ENCODE results near the gene NUDT8. TPM values are rescaled to one million over a fixed set of nuclear protein-coding genes. Genes with fewer than 3 reads are reported as not detected.

Gene NUDT8
- total and polyA plus RNA-seq, 2 experiments from 2014 or later: 5.0 to 15.1 TPM

GRCh38 chr11:67634366-67635230 is 4.9 kb upstream of the NUDT8 start (continued):
- TF ChIP-seq CTCF (conservative IDR thresholded peaks at IDR 0.05; ENCODE audit: low read depth in 2 of 2) (no peak), POLR2AphosphoS5 (IDR thresholded peaks at IDR 0.05; ENCODE audit: low read depth) (no peak), CREB1 (CRISPR knock-in tag; IDR thresholded peaks at IDR 0.05; ENCODE audit: low read depth) (no peak), ZNF331 (CRISPR knock-in tag; IDR thresholded peaks at IDR 0.05; ENCODE audit: low read depth) (no peak), NANOG (IDR thresholded peaks at IDR 0.05; ENCODE audit: borderline replicate concordance) (no peak)

GRCh38 chr11:67633758-67634365 is 4.1 kb upstream of the NUDT8 start:
- DNase-seq (ENCODE audit: low spot score): no peak
- ATAC-seq: no peak
- Mint-ChIP-seq H3K27ac (no peak overlapping the region), H3K27me3 (ENCODE audit: insufficient read depth, low read depth, poor library complexity) (peaks cover 20% of the 10 kb centered on the region), H3K36me3 (ENCODE audit: low read depth) (no peaks in the 10 kb centered on the region; the same call in 2 of the 3 replicates), H3K4me3 (no peak overlapping the region), H3K9me3 (no peaks in the 10 kb centered on the region; the same call in 1 of the 3 replicates), H3K4me1 (peaks cover 19% of the 10 kb centered on the region; the same call in 2 of the 3 replicates)
- TF ChIP-seq EZH2phosphoT487 (IDR thresholded peaks at IDR 0.05; ENCODE audit: unreplicated experiment): no peak
- Histone ChIP-seq H3K27ac (ENCODE audit: low read depth) (no peak overlapping the region), H3K79me2 (replicated peaks; ENCODE audit: insufficient read depth) (no peaks in the 10 kb centered on the region), H2AFZ (no peak overlapping the region), H3K4me1 (ENCODE audit: insufficient read depth) (peaks cover 10% of the 10 kb centered on the region; the same call in 1 of the 2 replicates), H3F3A (replicated peaks; ENCODE audit: low read depth) (peaks cover 5% of the 10 kb centered on the region; the same call in 1 of the 2 replicates), H3K4me3 (no peak overlapping the region), H3K4me2 (no peak overlapping the region), H3K36me3 (ENCODE audit: insufficient read depth) (no peaks in the 10 kb centered on the region), H4K20me1 (replicated peaks; ENCODE audit: insufficient read depth) (no peaks in the 10 kb centered on the region), H3K9me2 (ENCODE audit: insufficient read depth) (no peaks in the 10 kb centered on the region), H3K27me3 (ENCODE audit: insufficient read depth) (no peaks in the 10 kb centered on the region)

DNA sequence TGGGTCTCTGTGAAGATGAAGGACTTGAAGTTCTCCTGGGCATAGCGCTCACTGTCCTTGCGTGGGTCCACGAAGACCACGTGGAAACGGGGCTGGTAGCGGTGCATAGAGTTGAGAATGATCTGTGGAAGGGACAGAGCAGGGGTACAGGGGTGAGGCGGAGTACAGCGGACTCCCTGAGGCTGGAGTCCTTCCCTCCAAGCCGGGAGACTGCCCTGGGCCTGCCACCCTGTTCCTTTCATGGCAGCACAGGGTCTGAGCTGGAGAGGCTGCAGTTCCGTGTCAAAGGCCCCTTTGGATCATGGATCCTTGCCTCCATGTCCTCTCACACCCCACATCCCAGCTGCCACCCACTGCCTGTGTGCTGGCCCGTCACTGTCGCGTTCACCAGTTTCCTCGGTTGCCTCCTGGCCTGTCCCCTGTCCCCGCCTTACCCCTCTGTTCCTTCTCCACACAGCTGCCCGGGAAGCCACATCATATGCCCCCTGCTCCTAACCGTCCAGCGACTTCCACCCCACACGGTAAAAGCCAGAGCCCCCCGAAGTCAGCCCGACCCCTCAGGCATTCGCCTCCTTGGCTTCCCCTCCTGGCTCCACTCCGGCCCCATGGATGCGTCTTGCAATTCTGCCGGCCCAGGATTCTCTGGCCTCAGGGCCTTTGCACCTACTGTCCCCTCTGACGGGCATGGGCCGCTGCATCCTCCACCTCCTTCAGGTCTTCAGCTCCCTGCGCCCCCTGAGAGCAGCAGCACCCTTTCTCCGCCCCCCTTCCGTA is 3.4 kb upstream of the NUDT8 start:
- DNase-seq (ENCODE audit: low spot score): no peak
- no peak for ATAC-seq
- H3K79me2 ChIP-seq (replicated peaks; ENCODE audit: insufficient read depth): no peaks in the 10 kb centered on the region
- H3K36me3 ChIP-seq (ENCODE audit: insufficient read depth): no peaks in the 10 kb centered on the region
- H3K4me3 ChIP-seq: no peak overlapping the region
- no peak overlapping the region for H3K4me2 ChIP-seq
- Mint-ChIP-seq H3K27ac (no peak overlapping the region), H3K4me1 (peaks cover 20% of the 10 kb centered on the region; the same call in 2 of the 3 replicates), H3K27me3 (ENCODE audit: insufficient read depth, low read depth, poor library complexity) (peaks cover 19% of the 10 kb centered on the region), H3K36me3 (ENCODE audit: low read depth) (no peaks in the 10 kb centered on the region; the same call in 2 of the 3 replicates), H3K4me3 (no peak overlapping the region), H3K9me3 (no peaks in the 10 kb centered on the region; the same call in 1 of the 3 replicates)
- H3K4me1 ChIP-seq (ENCODE audit: insufficient read depth): peaks cover 10% of the 10 kb centered on the region; the same call in 1 of the 2 replicates
- H3K9me2 ChIP-seq (ENCODE audit: insufficient read depth): no peaks in the 10 kb centered on the region
- H3K27me3 ChIP-seq (ENCODE audit: insufficient read depth): no peaks in the 10 kb centered on the region
- no peak overlapping the region for H3K27ac ChIP-seq (ENCODE audit: low read depth)
- H2AFZ ChIP-seq: no peak overlapping the region
- H3F3A ChIP-seq (replicated peaks; ENCODE audit: low read depth): peaks cover 5% of the 10 kb centered on the region; the same call in 1 of the 2 replicates
- H4K20me1 ChIP-seq (replicated peaks; ENCODE audit: insufficient read depth): no peaks in the 10 kb centered on the region
- no peak for TF ChIP-seq ZNF462 (CRISPR knock-in tag; IDR thresholded peaks at IDR 0.05)

All from GM23338 (cell line).